HL-60 (cell line): ENCODE data around the gene FBP1.

Experiments
- DNase-seq, 2 experiments: peaks; one replicate each; pipeline ENCODE4 v3.0.0-alpha.2; 2010 to 2020; ENCODE audit warnings: low read depth in 1 of 2, low spot score in 1 of 2
- H3K27ac ChIP-seq: fragments of 250-450 bp; sonication (Bioruptor Pico); replicated peaks from 2 replicates; pipeline ENCODE4 v1.5.1; 2020; ENCODE audit warnings: mild to moderate bottlenecking, moderate library complexity
- H3K27me3 ChIP-seq: fragments of 250-450 bp; sonication (Bioruptor Pico); 2 replicates; pipeline ENCODE4 v1.5.1; 2021; ENCODE audit warnings: mild to moderate bottlenecking, moderate library complexity; ENCODE audit not compliant: insufficient read depth, poor library complexity, severe bottlenecking
- H3K4me3 ChIP-seq: replicated peaks from 2 replicates; pipeline ENCODE4 v1.5.1; 2011; ENCODE audit warnings: mild to moderate bottlenecking, control low read depth, low read length; ENCODE audit not compliant: insufficient read depth
- CTCF ChIP-seq: IDR thresholded peaks from one replicate; pipeline ENCODE4 v1.5.1; 2011; ENCODE audit warnings: low read length, control low read depth, inconsistent platforms; ENCODE audit not compliant: insufficient read depth
- GABPA ChIP-seq: IDR thresholded peaks from 2 replicates; pipeline ENCODE4 v1.6.1; 2012; ENCODE audit warnings: low read depth
- POLR2AphosphoS5 ChIP-seq: IDR thresholded peaks from 2 replicates; pipeline ENCODE4 v1.6.1; 2012; ENCODE audit warnings: low read depth
- REST ChIP-seq: IDR thresholded peaks from 2 replicates; pipeline ENCODE4 v1.6.1; 2012; ENCODE audit warnings: low read depth; ENCODE audit not compliant: insufficient replicate concordance
- SPI1 ChIP-seq: IDR thresholded peaks from 2 replicates; pipeline ENCODE4 v1.6.1; 2012; ENCODE audit warnings: low read depth, mild to moderate bottlenecking, borderline replicate concordance

The FBP1 gene

GRCh38 chr9:94631599-94631998 is 7.7 kb downstream of the FBP1 start:
- Histone ChIP-seq H3K4me3 (no peak overlapping the region), H3K27ac (no peak overlapping the region), H3K27me3 (no peaks in the 10 kb centered on the region)
- no peak for TF ChIP-seq CTCF
- no peak for TF ChIP-seq REST
- TF ChIP-seq SPI1: no peak
- no peak for TF ChIP-seq POLR2AphosphoS5
- no peak for TF ChIP-seq GABPA
- no peak for DNase-seq

GRCh38 chr9:94630833-94631232 is 8.5 kb downstream of the FBP1 start:
- TF ChIP-seq SPI1: no peak
- no peak for TF ChIP-seq REST
- TF ChIP-seq GABPA: no peak
- no peak for TF ChIP-seq CTCF
- TF ChIP-seq POLR2AphosphoS5: no peak
- H3K27ac ChIP-seq: no peak overlapping the region
- H3K4me3 ChIP-seq: no peak overlapping the region
- no peaks in the 10 kb centered on the region for H3K27me3 ChIP-seq
- DNase-seq: no peak

GRCh38 chr9:94630281-94630680 is 9.0 kb downstream of the FBP1 start:
- Histone ChIP-seq H3K4me3 (no peak overlapping the region), H3K27me3 (no peaks in the 10 kb centered on the region), H3K27ac (no peak overlapping the region)
- TF ChIP-seq CTCF (no peak), POLR2AphosphoS5 (no peak), SPI1 (no peak), GABPA (no peak), REST (no peak)
- no peak for DNase-seq
